Tibial nerve (tissue), 4 donors: Measurements from ENCODE around the gene NDEL1. TPM values are rescaled to one million over a fixed set of nuclear protein-coding genes. Genes with fewer than 3 reads are reported as not detected.

Experiments
- DNase-seq, 2 donors: peaks; one replicate each; pipeline ENCODE4 v3.0.0-alpha.2; 2019; ENCODE audit warnings: low spot score in 2 of 2
- H3K27ac ChIP-seq, 4 donors: fragments of 200-600 bp; sonication (generic) in 3 of 4; one replicate each; pipeline ENCODE4 v1.5.1; 2017 to 2019; ENCODE audit warnings: mild to moderate bottlenecking in 1 of 4
- H3K27me3 ChIP-seq, 2 donors: fragments of 200-600 bp; sonication (generic) in 1 of 2; one replicate each; pipeline versions ENCODE4 v1.5.1 to v1.6.0; 2017 to 2019
- H3K36me3 ChIP-seq, 3 donors: fragments of 200-600 bp; sonication (generic); one replicate each; pipeline ENCODE4 v1.5.1; 2018 to 2019
- H3K4me1 ChIP-seq, 4 donors: fragments of 200-600 bp; sonication (generic) in 3 of 4; one replicate each; pipeline ENCODE4 v1.5.1; 2017 to 2019
- H3K4me3 ChIP-seq, 4 donors: fragments of 200-600 bp; sonication (generic) in 3 of 4; one replicate each; pipeline ENCODE4 v1.5.1; 2017 to 2019; ENCODE audit warnings: mild to moderate bottlenecking in 1 of 4, moderate library complexity in 1 of 4
- H3K9me3 ChIP-seq, 4 donors: fragments of 200-600 bp; sonication (generic) in 3 of 4; one replicate each; pipeline ENCODE4 v1.5.1; 2017 to 2019
- CTCF ChIP-seq, 5 experiments: fragments of 200-600 bp in 3 of 5; fragments of 450-650 bp in 2 of 5; sonication (generic) in 3 of 5; IDR thresholded peaks; one replicate each; pipeline ENCODE4 v1.5.1; 2016 to 2019; ENCODE audit warnings: antibody characterized with exemption in 5 of 5, mild to moderate bottlenecking in 3 of 5, moderate library complexity in 2 of 5
- EP300 ChIP-seq, 2 donors: sonication (generic); formaldehyde crosslinking; IDR thresholded peaks; one replicate each; pipeline ENCODE4 v1.6.1; 2017; ENCODE audit warnings: antibody characterized with exemption in 2 of 2, mild to moderate bottlenecking in 1 of 2
- POLR2A ChIP-seq, 2 donors: fragments of 450-650 bp; IDR thresholded peaks; one replicate each; pipeline ENCODE4 v1.6.1; 2017; ENCODE audit warnings: antibody characterized with exemption in 2 of 2, mild to moderate bottlenecking in 2 of 2, moderate library complexity in 2 of 2
- WGBS, 2 donors: methylation state at CpG; one replicate each; pipeline ENCODE4 v1.1.5; 2018; 5-methylcytosine and 5-hydroxymethylcytosine counted together
- total RNA-seq, 4 donors: library from RNA; depleted of rRNA; stranded (reverse); fragments of >200 nt; gene quantifications; one replicate each; pipeline ENCODE4 v1.1.0, GENCODE V29; 2016

The NDEL1 gene
- total RNA-seq, 4 donors from 2014 or later, result 63.6 to 102 (median 84.1) TPM

- peaks cover 0 to 12% (median 10%) of the 10 kb centered on the region in 4 donors for H3K4me1 ChIP-seq
- 48 to 67% methylated on average over 3 of the region's 3 CpGs for WGBS, 2 donors
- TF ChIP-seq CTCF (IDR thresholded peaks at IDR 0.05) (no peak), POLR2A (IDR thresholded peaks at IDR 0.05) (no peak), EP300 (IDR thresholded peaks at IDR 0.05) (no peak)
- no peaks in the 10 kb centered on the region for H3K9me3 ChIP-seq
- H3K27me3 ChIP-seq, result no peaks in the 10 kb centered on the region
- no peak for DNase-seq
- H3K27ac ChIP-seq, result no peak overlapping the region
- no peak overlapping the region for H3K4me3 ChIP-seq
- no peaks in the 10 kb centered on the region for H3K36me3 ChIP-seq
Observed at GRCh38 chr17:8421571-8421970, 14.1 kb upstream of the NDEL1 start.

GRCh38 chr17:8426094-8426720, 9.5 kb upstream of the NDEL1 start:
- H3K9me3 ChIP-seq, result no peaks in the 10 kb centered on the region
- H3K27me3 ChIP-seq, result no peaks in the 10 kb centered on the region
- H3K4me1 ChIP-seq, result peaks cover 0 to under 1% (median 0%) of the 10 kb centered on the region in 4 donors
- DNase-seq, result no peak
- TF ChIP-seq POLR2A (IDR thresholded peaks at IDR 0.05) (no peak), EP300 (IDR thresholded peaks at IDR 0.05) (no peak), CTCF (IDR thresholded peaks at IDR 0.05) (no peak)
- H3K4me3 ChIP-seq, result no peak overlapping the region
- no peaks in the 10 kb centered on the region for H3K36me3 ChIP-seq
- no peak overlapping the region for H3K27ac ChIP-seq
- 64 to 71% methylated on average over 6 of the region's 6 CpGs for WGBS, 2 donors

- Histone ChIP-seq H3K9me3 (no peaks in the 10 kb centered on the region), H3K4me1 (peaks cover 0 to 6% (median 0%) of the 10 kb centered on the region in 4 donors), H3K36me3 (no peaks in the 10 kb centered on the region), H3K4me3 (no peak overlapping the region), H3K27ac (no peak overlapping the region), H3K27me3 (no peaks in the 10 kb centered on the region)
- no peak for DNase-seq
- TF ChIP-seq EP300 (IDR thresholded peaks at IDR 0.05) (no peak), CTCF (IDR thresholded peaks at IDR 0.05) (no peak), POLR2A (IDR thresholded peaks at IDR 0.05) (no peak)
- WGBS, 2 donors, result 91 to 97% methylated on average over 3 of the region's 3 CpGs
Observed at GRCh38 chr17:8426802-8427201, 8.9 kb upstream of the NDEL1 start.

- H3K4me1 ChIP-seq, result peaks cover 0 to 10% (median 0%) of the 10 kb centered on the region in 4 donors
- no peaks in the 10 kb centered on the region for H3K27me3 ChIP-seq
- no peaks in the 10 kb centered on the region for H3K9me3 ChIP-seq
- H3K36me3 ChIP-seq, result no peaks in the 10 kb centered on the region
- H3K4me3 ChIP-seq, result no peak overlapping the region
- peak overlapping the region in 2 of 4 donors; percentile 49 to 66 for H3K27ac ChIP-seq
- WGBS, 2 donors, result 53 to 57% methylated on average over 7 of the region's 7 CpGs
- peak in 1 of 2 donors; percentile 29 for DNase-seq
- no peak for TF ChIP-seq EP300 (IDR thresholded peaks at IDR 0.05)
- TF ChIP-seq CTCF (IDR thresholded peaks at IDR 0.05), result no peak
- TF ChIP-seq POLR2A (IDR thresholded peaks at IDR 0.05), result no peak
Observed at GRCh38 chr17:8430966-8431365, 4.7 kb upstream of the NDEL1 start.

GRCh38 chr17:8436169-8436843, 622 bp downstream of the NDEL1 start:
- WGBS, 2 donors, result 1% methylated on average over 17 to 21 of the region's 43 CpGs
- H3K36me3 ChIP-seq, result peaks cover 0 to 8% (median 0%) of the 10 kb centered on the region in 3 donors
- no peaks in the 10 kb centered on the region for H3K27me3 ChIP-seq
- peaks cover 0 to 50% (median 10%) of the 10 kb centered on the region in 4 donors for H3K4me1 ChIP-seq
- H3K9me3 ChIP-seq, result no peaks in the 10 kb centered on the region
- peak overlapping the region; percentile 65 to 100 (median 76) for H3K4me3 ChIP-seq
- DNase-seq, result peak; percentile 18 to 46
- peak overlapping the region; percentile 95 to 100 (median 98) for H3K27ac ChIP-seq
- TF ChIP-seq EP300 (IDR thresholded peaks at IDR 0.05) (no peak), POLR2A (IDR thresholded peaks at IDR 0.05) (no peak), CTCF (IDR thresholded peaks at IDR 0.05) (no peak)
